Large intestine (tissue), 3 donors: Measurements from ENCODE around the gene STX1A. TPM values are rescaled to one million over a fixed set of nuclear protein-coding genes. Genes with fewer than 3 reads are reported as not detected.
"Not testable (repeated sequence)": the region's sequence is repeated elsewhere in the genome, so short reads cannot be mapped to it uniquely, and the experiment has no call there.

Experiments
- DNase-seq, 2 donors: peaks; one replicate each; pipeline versions ENCODE4 v3.0.0 to v3.0.0-alpha.2; 2013
- H3K27ac ChIP-seq: one replicate; pipeline ENCODE4 v1.5.1; 2013; ENCODE audit warnings: low read length
- H3K27me3 ChIP-seq: 2 replicates; pipeline ENCODE4 v1.6.1; 2013; ENCODE audit warnings: low read length; ENCODE audit not compliant: control insufficient read depth, insufficient read depth
- H3K36me3 ChIP-seq: 2 replicates; pipeline ENCODE4 v1.6.1; 2013; ENCODE audit warnings: low read length; ENCODE audit not compliant: control insufficient read depth, insufficient read depth
- H3K4me1 ChIP-seq: one replicate; pipeline ENCODE4 v1.6.1; 2013; ENCODE audit warnings: low read length; ENCODE audit not compliant: control insufficient read depth, insufficient read depth
- H3K4me3 ChIP-seq: one replicate; pipeline ENCODE4 v1.5.1; 2013; ENCODE audit warnings: low read length
- H3K9me3 ChIP-seq: one replicate; pipeline ENCODE4 v1.6.1; 2013; ENCODE audit warnings: mild to moderate bottlenecking, low read depth, low read length, moderate library complexity; ENCODE audit not compliant: control insufficient read depth
- WGBS: methylation state at CpG from one replicate; pipeline ENCODE4 v1.1.5; 2013; ENCODE audit warnings: low lambda C conversion rate; ENCODE audit not compliant: insufficient coverage; 5-methylcytosine and 5-hydroxymethylcytosine counted together
- polyA plus RNA-seq: library from polyadenylated mRNA; unstranded; fragments of 120-200 nt; gene quantifications from one replicate; pipeline ENCODE4 v1.2.1, GENCODE V29; 2013

The STX1A gene
- polyA plus RNA-seq, 1 donor = 36.1 TPM

DNA sequence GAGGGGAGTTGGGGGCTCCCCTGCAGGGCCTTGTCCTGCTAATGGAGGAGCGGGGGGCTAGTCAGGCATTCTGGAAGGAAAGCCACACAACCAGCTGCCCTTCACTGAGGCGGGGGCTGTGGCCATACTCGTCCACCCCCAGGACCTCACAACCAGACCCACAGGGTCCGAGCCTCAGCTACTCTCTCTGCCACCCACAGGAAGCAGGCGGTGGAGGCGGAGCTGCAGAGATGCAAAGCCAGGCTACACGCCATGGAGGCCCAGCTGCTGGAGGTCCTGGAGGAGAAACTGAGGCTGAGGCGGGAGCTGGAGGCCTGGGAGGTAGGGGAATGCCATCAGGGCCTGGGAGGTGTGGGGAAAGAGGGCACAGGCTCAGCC lies 16.0 kb upstream of the STX1A start:
- no peak for DNase-seq
- Histone ChIP-seq H3K36me3 (peaks cover 23% of the 10 kb centered on the region), H3K4me1 (peaks cover 30% of the 10 kb centered on the region), H3K4me3 (peak overlapping the region; percentile 13), H3K9me3 (no peaks in the 10 kb centered on the region), H3K27ac (peak overlapping the region; percentile 94), H3K27me3 (no peaks in the 10 kb centered on the region)
- no CpG with 5 or more reads among the region's 8 CpGs for WGBS

DNA sequence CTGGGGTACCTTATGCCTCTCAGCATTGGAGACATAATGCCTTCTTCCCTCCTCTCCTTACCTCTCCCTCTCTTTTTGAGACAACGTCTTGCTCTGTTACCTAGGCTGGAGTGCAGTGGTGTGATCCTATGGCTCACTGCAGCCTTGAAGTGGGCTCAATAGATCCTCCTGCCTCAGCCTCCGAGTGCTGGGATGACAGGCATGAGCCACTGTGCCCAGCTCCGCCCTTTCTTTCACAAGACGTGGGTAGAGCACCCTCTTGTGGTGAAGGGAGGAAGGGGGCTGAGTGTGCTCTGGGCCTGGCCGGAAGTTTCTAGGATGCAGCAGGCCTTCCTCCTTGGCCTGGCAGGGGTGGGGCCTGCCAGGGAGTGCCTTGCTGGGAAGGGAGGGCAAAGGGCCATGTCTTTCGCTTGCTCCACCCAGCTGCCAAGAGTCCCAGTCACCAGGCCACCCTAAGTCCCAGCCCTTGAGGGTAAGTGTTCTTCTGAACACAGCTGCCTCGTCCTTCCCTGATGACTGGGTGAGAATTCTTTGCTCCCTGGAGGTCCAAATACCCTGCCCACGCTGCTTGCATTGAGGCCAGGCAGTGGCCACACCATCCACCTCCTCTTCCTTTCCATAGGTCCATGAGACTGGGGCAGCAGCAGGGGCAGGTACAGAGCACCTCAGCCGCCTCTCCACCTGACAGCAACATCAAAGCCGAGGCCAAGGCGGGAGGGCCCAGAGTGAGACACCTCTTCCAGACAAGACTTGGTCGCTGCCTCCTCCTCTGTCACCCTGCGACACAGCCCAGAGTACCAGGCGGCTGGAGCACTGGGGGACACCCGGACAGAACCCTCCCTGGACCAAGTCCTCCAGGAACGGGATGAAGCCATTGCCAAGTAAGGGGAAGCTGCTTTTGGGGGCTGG lies 15.4 kb upstream of the STX1A start:
- peak; percentile 95 to 96 for DNase-seq
- Histone ChIP-seq H3K4me1 (peaks cover 30% of the 10 kb centered on the region), H3K36me3 (peaks cover 23% of the 10 kb centered on the region), H3K9me3 (no peaks in the 10 kb centered on the region), H3K27ac (peak overlapping the region; percentile 94), H3K27me3 (no peaks in the 10 kb centered on the region), H3K4me3 (peak overlapping the region; percentile 13)
- 40% methylated on average over 1 of the region's 16 CpGs for WGBS

DNA sequence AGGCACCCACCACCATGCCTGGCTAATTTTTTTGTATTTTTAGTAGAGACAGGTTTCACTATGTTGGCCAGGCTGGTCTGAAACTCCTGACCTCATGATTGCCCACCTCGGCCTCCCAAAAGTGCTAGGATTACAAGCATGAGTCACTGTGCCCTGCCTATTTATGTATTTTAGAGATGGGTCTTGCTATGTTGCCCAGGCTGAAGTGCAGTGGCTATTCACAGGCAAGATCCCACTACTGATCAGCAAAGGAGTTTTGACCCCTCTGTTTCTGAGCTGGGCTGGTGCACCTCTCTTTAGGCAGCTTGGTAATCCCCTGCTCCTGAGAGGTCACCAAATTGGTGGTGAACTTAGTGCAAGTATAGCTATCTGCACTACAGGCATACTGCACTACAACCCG lies 12.9 kb upstream of the STX1A start:
- Histone ChIP-seq H3K27me3 (no peaks in the 10 kb centered on the region), H3K27ac (no peak overlapping the region), H3K4me3 (no peak overlapping the region), H3K4me1 (peaks cover 22% of the 10 kb centered on the region), H3K9me3 (no peaks in the 10 kb centered on the region), H3K36me3 (peaks cover 18% of the 10 kb centered on the region)
- DNase-seq = no peak
- no CpG with 5 or more reads among the region's 2 CpGs for WGBS

GRCh38 chr7:73730485-73730884 lies 11.0 kb upstream of the STX1A start:
- no peak overlapping the region for H3K4me3 ChIP-seq
- no peak for DNase-seq
- no peak overlapping the region for H3K27ac ChIP-seq
- peaks cover 6% of the 10 kb centered on the region for H3K4me1 ChIP-seq
- no peaks in the 10 kb centered on the region for H3K36me3 ChIP-seq
- WGBS = no CpG with 5 or more reads among the region's 3 CpGs
- no peaks in the 10 kb centered on the region for H3K27me3 ChIP-seq
- no peaks in the 10 kb centered on the region for H3K9me3 ChIP-seq

DNA sequence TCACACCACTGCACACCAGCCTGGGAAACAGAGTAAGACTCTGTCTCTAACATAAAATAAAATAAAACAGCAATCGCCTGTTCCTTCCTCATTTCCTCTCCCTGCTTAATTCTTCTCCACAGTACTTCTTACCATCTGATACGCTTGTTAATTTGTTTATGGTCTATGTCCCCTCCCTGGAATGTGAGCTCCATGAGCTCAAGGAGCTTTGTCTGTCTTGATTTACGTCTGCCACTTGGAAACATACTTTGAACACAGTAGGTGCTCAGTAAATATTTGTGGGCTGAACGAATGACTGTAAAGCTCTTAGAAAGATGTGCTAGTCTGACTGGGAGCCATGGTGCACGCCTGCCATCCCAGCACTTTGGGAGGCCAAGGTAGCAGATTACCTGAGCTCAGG lies 9.1 kb upstream of the STX1A start:
- DNase-seq = no peak
- no peak overlapping the region for H3K27ac ChIP-seq
- H3K4me1 ChIP-seq = no peaks in the 10 kb centered on the region
- H3K4me3 ChIP-seq = no peak overlapping the region
- no peaks in the 10 kb centered on the region for H3K9me3 ChIP-seq
- no peaks in the 10 kb centered on the region for H3K27me3 ChIP-seq
- WGBS = no CpG with 5 or more reads among the region's 5 CpGs
- no peaks in the 10 kb centered on the region for H3K36me3 ChIP-seq

- H3K36me3 ChIP-seq = no peaks in the 10 kb centered on the region
- no peaks in the 10 kb centered on the region for H3K9me3 ChIP-seq
- H3K4me1 ChIP-seq = no peaks in the 10 kb centered on the region
- no peak for DNase-seq
- no peak overlapping the region for H3K27ac ChIP-seq
- 73% methylated on average over 2 of the region's 3 CpGs for WGBS
- no peaks in the 10 kb centered on the region for H3K27me3 ChIP-seq
- no peak overlapping the region for H3K4me3 ChIP-seq
These were observed 8.5 kb upstream of the STX1A start for GRCh38 chr7:73727952-73728351.

DNA sequence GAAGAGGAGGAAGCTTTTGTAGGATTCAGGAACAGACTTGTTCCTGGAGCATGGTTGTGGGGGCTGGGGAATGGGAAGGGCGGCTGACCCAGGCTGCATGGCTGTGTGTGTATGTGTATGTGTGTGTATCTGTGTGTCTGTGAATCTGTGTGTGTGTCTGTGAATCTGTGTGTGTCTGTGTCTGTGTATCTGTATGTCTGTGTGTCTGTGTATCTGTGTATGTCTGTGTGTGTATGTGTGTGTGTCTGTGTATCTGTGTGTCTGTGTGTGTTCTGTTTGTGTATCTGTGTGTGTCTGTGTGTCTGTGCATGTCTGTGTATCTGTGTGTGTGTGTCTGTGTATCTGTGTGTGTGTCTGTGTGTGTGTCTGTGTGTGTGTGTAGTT lies 6.6 kb upstream of the STX1A start:
- Histone ChIP-seq H3K4me3 (no peak overlapping the region), H3K36me3 (no peaks in the 10 kb centered on the region), H3K4me1 (no peaks in the 10 kb centered on the region), H3K27ac (no peak overlapping the region), H3K9me3 (no peaks in the 10 kb centered on the region), H3K27me3 (no peaks in the 10 kb centered on the region)
- DNase-seq = no peak
- no CpG with 5 or more reads among the region's 1 CpG for WGBS

GRCh38 chr7:73723813-73724212 lies 4.3 kb upstream of the STX1A start:
- Histone ChIP-seq H3K27ac (no peak overlapping the region), H3K9me3 (no peaks in the 10 kb centered on the region), H3K4me1 (peaks cover under 1% of the 10 kb centered on the region), H3K36me3 (no peaks in the 10 kb centered on the region), H3K27me3 (no peaks in the 10 kb centered on the region), H3K4me3 (no peak overlapping the region)
- no CpG with 5 or more reads among the region's 3 CpGs for WGBS
- DNase-seq = no peak

DNA sequence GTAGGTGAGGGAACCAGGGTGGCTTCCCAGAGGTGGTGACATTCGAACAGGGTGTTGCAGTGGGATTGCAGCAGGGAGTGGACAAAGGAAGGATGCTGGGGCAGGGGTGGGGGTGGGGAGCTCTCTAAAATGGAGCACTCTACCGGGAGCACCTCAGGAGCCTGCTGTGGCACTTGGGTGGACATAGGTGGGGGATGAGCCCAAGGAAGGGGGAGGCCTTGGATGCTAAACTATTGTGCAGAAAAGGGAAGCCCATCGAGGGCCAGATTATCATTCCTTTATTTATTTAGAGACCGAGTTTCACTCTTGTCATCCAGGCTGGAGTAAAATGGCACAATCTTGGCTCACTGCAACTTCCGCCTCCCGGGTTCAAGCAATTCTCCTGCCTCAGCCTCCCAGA lies 3.3 kb upstream of the STX1A start:
- no peaks in the 10 kb centered on the region for H3K36me3 ChIP-seq
- no peak overlapping the region for H3K4me3 ChIP-seq
- WGBS = no CpG with 5 or more reads among the region's 6 CpGs
- H3K4me1 ChIP-seq = peaks cover 10% of the 10 kb centered on the region
- H3K27me3 ChIP-seq = no peaks in the 10 kb centered on the region
- H3K9me3 ChIP-seq = no peaks in the 10 kb centered on the region
- no peak overlapping the region for H3K27ac ChIP-seq
- DNase-seq = no peak

DNA sequence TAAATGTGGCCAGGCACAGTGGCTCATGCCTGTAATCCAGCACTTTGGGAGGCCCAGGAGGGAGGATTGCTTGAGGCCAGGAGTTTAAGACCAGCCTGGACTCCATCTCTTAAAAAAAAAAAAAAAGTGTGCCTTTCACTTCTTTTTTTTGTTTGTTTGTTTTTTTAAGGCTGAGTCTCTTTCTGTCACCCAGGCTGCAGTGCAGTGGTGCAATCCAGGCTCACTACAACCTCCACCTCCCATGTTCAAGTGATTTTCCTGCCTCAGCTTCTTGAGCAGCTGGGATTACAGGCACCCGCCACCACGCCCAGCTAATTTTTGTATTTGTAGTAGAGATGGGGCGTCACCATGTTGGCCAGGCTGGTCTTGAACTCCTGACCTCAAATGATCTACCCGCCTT lies 2.7 kb upstream of the STX1A start:
- WGBS = no CpG with 5 or more reads among the region's 4 CpGs
- H3K9me3 ChIP-seq, H3K4me3 ChIP-seq, H3K27ac ChIP-seq, H3K36me3 ChIP-seq, DNase-seq, H3K27me3 ChIP-seq: not testable (repeated sequence)
- H3K4me1 ChIP-seq = peaks cover 16% of the 10 kb centered on the region

DNA sequence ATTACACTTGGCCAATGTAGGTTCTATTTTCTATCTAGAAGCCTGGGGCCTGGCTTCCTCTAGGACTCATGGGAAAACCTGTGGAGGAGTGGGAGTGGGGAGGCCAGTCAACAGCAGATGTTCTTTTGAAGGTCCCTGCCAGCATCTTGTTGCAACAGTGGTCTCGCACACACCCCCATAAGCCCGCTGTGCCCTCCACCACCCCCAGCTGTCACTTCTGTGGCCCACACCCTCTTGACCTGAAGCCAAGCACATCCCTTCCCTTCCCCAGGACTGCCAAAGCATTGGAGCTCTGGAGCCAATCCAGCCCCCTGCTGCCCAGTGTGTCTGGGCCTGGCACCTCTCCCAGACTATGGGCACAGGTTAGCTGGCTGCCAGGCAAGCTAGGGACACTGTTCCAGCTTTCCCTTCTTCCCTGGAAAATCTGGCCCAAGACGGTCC lies 1.9 kb upstream of the STX1A start:
- no peaks in the 10 kb centered on the region for H3K36me3 ChIP-seq
- no peaks in the 10 kb centered on the region for H3K9me3 ChIP-seq
- no CpG with 5 or more reads among the region's 3 CpGs for WGBS
- no peak overlapping the region for H3K4me3 ChIP-seq
- H3K27me3 ChIP-seq = no peaks in the 10 kb centered on the region
- DNase-seq = no peak
- no peak overlapping the region for H3K27ac ChIP-seq
- peaks cover 22% of the 10 kb centered on the region for H3K4me1 ChIP-seq
